ENCODE measurements around the gene B4GALT1. TPM values are rescaled to one million over a fixed set of nuclear protein-coding genes. Genes with fewer than 3 reads are reported as not detected.

The B4GALT1 gene
- total and polyA plus RNA-seq, 10 donors = 18.1 to 111 (median 82.7) TPM

- no peak overlapping the region for H3K4me3 ChIP-seq
These were observed 84.4 kb downstream of the B4GALT1 start for GRCh38 chr9:33082538-33083326.

GRCh38 chr9:33082128-33082527 lies 85.0 kb downstream of the B4GALT1 start:
- intact Hi-C loops (cut with DNase I; ENCODE audit: low total_unique reads) = loop anchor here (2.0 kb wide), 1 partner anchor 143 kb away; no protein-coding TSS in a partner anchor
- Histone ChIP-seq H3K9me3 (no peaks in the 10 kb centered on the region), H3K4me1 (peaks cover 16 to 42% (median 32%) of the 10 kb centered on the region in 6 donors), H3K27ac (peak overlapping the region in 4 of 8 donors; percentile 8 to 60 (median 52)), H3K36me3 (no peaks in the 10 kb centered on the region), H3K27me3 (replicated peaks in 1 of 7) (no peaks in the 10 kb centered on the region), H3K4me3 (no peak overlapping the region)
- TF ChIP-seq POLR2AphosphoS5 (IDR thresholded peaks at IDR 0.05) = no peak
- TF ChIP-seq, protein P1, sequence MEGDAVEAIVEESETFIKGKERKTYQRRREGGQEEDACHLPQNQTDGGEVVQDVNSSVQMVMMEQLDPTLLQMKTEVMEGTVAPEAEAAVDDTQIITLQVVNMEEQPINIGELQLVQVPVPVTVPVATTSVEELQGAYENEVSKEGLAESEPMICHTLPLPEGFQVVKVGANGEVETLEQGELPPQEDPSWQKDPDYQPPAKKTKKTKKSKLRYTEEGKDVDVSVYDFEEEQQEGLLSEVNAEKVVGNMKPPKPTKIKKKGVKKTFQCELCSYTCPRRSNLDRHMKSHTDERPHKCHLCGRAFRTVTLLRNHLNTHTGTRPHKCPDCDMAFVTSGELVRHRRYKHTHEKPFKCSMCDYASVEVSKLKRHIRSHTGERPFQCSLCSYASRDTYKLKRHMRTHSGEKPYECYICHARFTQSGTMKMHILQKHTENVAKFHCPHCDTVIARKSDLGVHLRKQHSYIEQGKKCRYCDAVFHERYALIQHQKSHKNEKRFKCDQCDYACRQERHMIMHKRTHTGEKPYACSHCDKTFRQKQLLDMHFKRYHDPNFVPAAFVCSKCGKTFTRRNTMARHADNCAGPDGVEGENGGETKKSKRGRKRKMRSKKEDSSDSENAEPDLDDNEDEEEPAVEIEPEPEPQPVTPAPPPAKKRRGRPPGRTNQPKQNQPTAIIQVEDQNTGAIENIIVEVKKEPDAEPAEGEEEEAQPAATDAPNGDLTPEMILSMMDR (IDR thresholded peaks at IDR 0.05 in 8 of 11, conservative IDR thresholded peaks at IDR 0.05 in 3 of 11) = no peak
- no peak for TF ChIP-seq POLR2A (IDR thresholded peaks at IDR 0.05)
- peak; percentile 47 for DNase-seq
- 60 to 74% (median 69%) methylated on average over 5 of the region's 5 CpGs for WGBS, 5 donors

More at GRCh38 chr9:33082538-33083326, 84.4 kb downstream of the B4GALT1 start:
- TF ChIP-seq POLR2AphosphoS5 (IDR thresholded peaks at IDR 0.05) (no peak), POLR2A (IDR thresholded peaks at IDR 0.05) (no peak)
- TF ChIP-seq, protein P1 (IDR thresholded peaks at IDR 0.05 in 8 of 11, conservative IDR thresholded peaks at IDR 0.05 in 3 of 11) = no peak
- intact Hi-C loops (cut with DNase I; ENCODE audit: low total_unique reads) = loop anchor here (2.0 kb wide), 1 partner anchor 142 kb away; no protein-coding TSS in a partner anchor
- DNase-seq = peak; percentile 54
- Histone ChIP-seq H3K27ac (peak overlapping the region in 4 of 8 donors; percentile 8 to 60 (median 52)), H3K36me3 (no peaks in the 10 kb centered on the region), H3K27me3 (replicated peaks in 1 of 7) (no peaks in the 10 kb centered on the region), H3K4me1 (peaks cover 13 to 36% (median 28%) of the 10 kb centered on the region in 6 donors), H3K9me3 (no peaks in the 10 kb centered on the region)
- WGBS, 5 donors = 26 to 40% (median 37%) methylated on average over 8 of the region's 8 CpGs

- Histone ChIP-seq H3K27me3 (replicated peaks in 1 of 7) (no peaks in the 10 kb centered on the region), H3K4me3 (peak overlapping the region in 2 of 8 donors; percentile 13 to 27), H3K9me3 (no peaks in the 10 kb centered on the region), H3K4me1 (peaks cover 17 to 46% (median 36%) of the 10 kb centered on the region in 6 donors), H3K27ac (peak overlapping the region in 7 of 8 donors; percentile 27 to 66 (median 51)), H3K36me3 (no peaks in the 10 kb centered on the region)
- TF ChIP-seq POLR2AphosphoS5 (IDR thresholded peaks at IDR 0.05) (peak in 1 of 3 donors; percentile 77), POLR2A (IDR thresholded peaks at IDR 0.05) (no peak)
- TF ChIP-seq, protein P1 (IDR thresholded peaks at IDR 0.05 in 8 of 11, conservative IDR thresholded peaks at IDR 0.05 in 3 of 11) = peak; percentile 74 to 98 (median 86)
- peak; percentile 74 for DNase-seq
- intact Hi-C loops (cut with DNase I; ENCODE audit: low total_unique reads) = no loop called here
- 14 to 20% (median 15%) methylated on average over 9 of the region's 9 CpGs for WGBS, 5 donors
These were observed 85.8 kb downstream of the B4GALT1 start for GRCh38 chr9:33081128-33081851.

All from spleen (tissue), 11 donors.